ENCODE measurements around the gene ELF2.
"Not testable (repeated sequence)": the region's sequence is repeated elsewhere in the genome, so short reads cannot be mapped to it uniquely, and the experiment has no call there.

The ELF2 gene

DNA sequence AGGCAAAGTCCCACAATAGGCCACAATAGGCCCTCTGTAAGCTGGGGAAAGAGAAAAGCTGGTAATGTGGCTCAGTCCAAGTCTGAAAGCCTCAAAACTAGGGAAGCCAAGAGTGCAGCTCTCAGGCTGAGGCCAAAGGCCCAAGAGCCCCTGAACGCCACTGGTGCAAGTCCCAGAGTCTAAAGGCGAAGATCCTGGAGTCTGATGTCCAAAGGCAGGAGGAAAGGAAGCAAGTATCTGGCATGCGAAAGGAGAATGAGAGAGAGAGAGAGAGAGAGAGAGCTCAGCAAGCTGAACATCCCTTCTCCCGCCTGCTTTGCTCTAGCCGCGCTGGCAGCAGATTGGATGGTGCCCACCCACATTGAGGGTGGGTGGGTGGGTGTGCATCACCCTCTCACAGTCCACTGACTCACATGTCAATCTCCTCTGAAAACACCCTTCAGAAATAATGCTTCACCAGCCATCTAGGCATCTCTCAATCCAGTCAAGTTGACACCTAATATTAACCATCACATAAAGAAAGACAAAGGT lies 30.9 kb upstream of the ELF2 start:
- Histone ChIP-seq H3K9me3 (no peaks in the 10 kb centered on the region), H3K4me1 (ENCODE audit: control insufficient read depth in 1 of 2, insufficient read depth in 1 of 2, low read depth in 1 of 2, low read length in 1 of 2) (peaks cover 40 to 41% of the 10 kb centered on the region in 2 experiments), H3K4me3 (ENCODE audit: low read depth in 1 of 2, low read length in 1 of 2) (peak overlapping the region in 1 of 2 experiments; percentile 4), H3K36me3 (no peaks in the 10 kb centered on the region), H3K27ac (peak overlapping the region; percentile 94), H3K27me3 (no peaks in the 10 kb centered on the region)
- TF ChIP-seq, protein P1, sequence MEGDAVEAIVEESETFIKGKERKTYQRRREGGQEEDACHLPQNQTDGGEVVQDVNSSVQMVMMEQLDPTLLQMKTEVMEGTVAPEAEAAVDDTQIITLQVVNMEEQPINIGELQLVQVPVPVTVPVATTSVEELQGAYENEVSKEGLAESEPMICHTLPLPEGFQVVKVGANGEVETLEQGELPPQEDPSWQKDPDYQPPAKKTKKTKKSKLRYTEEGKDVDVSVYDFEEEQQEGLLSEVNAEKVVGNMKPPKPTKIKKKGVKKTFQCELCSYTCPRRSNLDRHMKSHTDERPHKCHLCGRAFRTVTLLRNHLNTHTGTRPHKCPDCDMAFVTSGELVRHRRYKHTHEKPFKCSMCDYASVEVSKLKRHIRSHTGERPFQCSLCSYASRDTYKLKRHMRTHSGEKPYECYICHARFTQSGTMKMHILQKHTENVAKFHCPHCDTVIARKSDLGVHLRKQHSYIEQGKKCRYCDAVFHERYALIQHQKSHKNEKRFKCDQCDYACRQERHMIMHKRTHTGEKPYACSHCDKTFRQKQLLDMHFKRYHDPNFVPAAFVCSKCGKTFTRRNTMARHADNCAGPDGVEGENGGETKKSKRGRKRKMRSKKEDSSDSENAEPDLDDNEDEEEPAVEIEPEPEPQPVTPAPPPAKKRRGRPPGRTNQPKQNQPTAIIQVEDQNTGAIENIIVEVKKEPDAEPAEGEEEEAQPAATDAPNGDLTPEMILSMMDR (IDR thresholded peaks at IDR 0.05): no peak

DNA sequence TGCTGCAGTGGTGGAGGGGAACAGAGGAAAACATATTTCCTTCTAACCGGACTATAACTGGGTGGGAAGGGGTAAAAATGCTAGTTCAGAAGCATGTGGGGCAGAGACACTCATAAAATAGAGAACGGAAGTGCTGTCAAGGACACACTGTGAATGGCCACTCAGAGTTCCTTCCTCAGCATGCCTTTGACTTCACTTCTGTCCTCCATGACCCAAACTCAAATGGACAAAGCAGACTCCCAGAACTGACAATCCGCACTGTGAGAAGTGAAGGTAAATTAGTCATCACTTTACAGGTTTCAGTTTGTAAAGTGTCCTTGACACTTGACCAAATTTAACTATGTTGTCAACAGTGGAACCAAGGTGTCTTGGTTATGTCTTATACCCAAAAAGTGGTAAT lies 30.2 kb upstream of the ELF2 start:
- peak overlapping the region; percentile 94 for H3K27ac ChIP-seq
- TF ChIP-seq, protein P1 (IDR thresholded peaks at IDR 0.05): no peak
- H3K4me3 ChIP-seq (ENCODE audit: low read depth in 1 of 2, low read length in 1 of 2): no peak overlapping the region
- H3K4me1 ChIP-seq (ENCODE audit: control insufficient read depth in 1 of 2, insufficient read depth in 1 of 2, low read depth in 1 of 2, low read length in 1 of 2): peaks cover 40 to 41% of the 10 kb centered on the region in 2 experiments
- no peaks in the 10 kb centered on the region for H3K9me3 ChIP-seq
- H3K36me3 ChIP-seq: no peaks in the 10 kb centered on the region
- H3K27me3 ChIP-seq: no peaks in the 10 kb centered on the region

DNA sequence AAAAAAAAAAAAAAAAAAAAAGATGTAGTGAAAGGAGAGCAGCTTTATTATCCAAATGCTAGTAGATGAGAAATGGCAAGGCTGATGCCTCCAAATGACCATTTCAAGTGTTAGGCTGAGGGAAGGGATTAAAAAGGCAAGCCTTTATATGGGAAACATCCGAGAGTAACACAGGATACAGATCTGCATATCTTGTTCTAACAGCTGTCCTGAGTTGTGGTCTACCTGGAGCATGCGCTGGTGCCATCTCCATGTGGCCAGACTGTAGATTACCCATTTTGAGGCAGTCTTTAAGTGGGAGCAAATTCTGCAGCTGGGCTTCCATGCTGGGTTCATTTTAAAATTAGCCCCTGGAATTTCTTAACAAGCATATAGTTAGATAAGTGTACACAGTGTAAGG lies 26.0 kb upstream of the ELF2 start:
- Histone ChIP-seq H3K36me3 (no peaks in the 10 kb centered on the region), H3K27me3 (no peaks in the 10 kb centered on the region), H3K4me1 (ENCODE audit: control insufficient read depth in 1 of 2, insufficient read depth in 1 of 2, low read depth in 1 of 2, low read length in 1 of 2) (peaks cover 14 to 15% of the 10 kb centered on the region in 2 experiments), H3K27ac (no peak overlapping the region), H3K9me3 (no peaks in the 10 kb centered on the region), H3K4me3 (ENCODE audit: low read depth in 1 of 2, low read length in 1 of 2) (no peak overlapping the region)
- TF ChIP-seq, protein P1 (IDR thresholded peaks at IDR 0.05): no peak

DNA sequence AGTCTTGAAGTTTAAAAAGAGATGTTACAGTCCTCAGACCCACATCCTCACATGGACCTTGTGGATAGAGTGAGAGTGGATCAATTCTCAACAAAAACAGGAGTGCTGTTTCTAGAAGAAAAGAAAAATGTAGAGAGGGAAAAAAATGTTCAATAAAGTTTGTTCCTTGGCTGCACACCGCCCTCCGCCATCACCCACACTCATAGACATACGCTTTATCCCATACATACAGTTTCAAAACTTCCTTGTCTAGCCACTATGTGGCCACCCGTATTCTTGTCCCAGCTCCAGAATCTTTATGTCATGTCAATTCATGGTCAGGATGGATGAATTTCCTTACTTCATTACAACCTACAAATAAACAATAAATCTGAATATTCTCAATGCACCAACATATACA lies 23.5 kb upstream of the ELF2 start:
- no peaks in the 10 kb centered on the region for H3K36me3 ChIP-seq
- H3K27me3 ChIP-seq: no peaks in the 10 kb centered on the region
- no peaks in the 10 kb centered on the region for H3K4me1 ChIP-seq (ENCODE audit: control insufficient read depth in 1 of 2, insufficient read depth in 1 of 2, low read depth in 1 of 2, low read length in 1 of 2)
- H3K4me3 ChIP-seq (ENCODE audit: low read depth in 1 of 2, low read length in 1 of 2): no peak overlapping the region
- TF ChIP-seq, protein P1 (IDR thresholded peaks at IDR 0.05): no peak
- H3K9me3 ChIP-seq: no peaks in the 10 kb centered on the region
- no peak overlapping the region for H3K27ac ChIP-seq

DNA sequence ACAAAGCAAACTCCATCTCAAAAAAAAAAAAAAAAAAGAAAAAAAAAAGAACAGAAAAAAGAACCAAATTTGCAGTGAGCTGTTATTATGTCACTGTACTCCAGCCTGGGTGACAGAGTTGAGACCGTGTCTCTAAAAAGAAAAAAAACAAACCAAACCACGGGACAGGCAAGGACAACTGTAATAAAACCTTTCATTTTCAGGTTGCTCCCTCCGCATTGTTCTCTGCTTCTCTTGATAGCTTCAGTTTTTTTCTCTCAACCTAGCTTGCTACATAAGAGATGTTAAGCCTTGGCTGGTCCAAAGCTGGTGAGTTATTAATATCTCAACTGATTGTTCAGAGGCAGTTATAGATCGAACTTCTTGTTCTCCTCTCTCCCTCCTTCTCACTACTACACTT lies 23.1 kb upstream of the ELF2 start:
- no peaks in the 10 kb centered on the region for H3K9me3 ChIP-seq
- no peaks in the 10 kb centered on the region for H3K27me3 ChIP-seq
- H3K4me1 ChIP-seq (ENCODE audit: control insufficient read depth in 1 of 2, insufficient read depth in 1 of 2, low read depth in 1 of 2, low read length in 1 of 2): no peaks in the 10 kb centered on the region
- no peak overlapping the region for H3K27ac ChIP-seq
- H3K4me3 ChIP-seq (ENCODE audit: low read depth in 1 of 2, low read length in 1 of 2): no peak overlapping the region
- TF ChIP-seq, protein P1 (IDR thresholded peaks at IDR 0.05): no peak
- no peaks in the 10 kb centered on the region for H3K36me3 ChIP-seq

DNA sequence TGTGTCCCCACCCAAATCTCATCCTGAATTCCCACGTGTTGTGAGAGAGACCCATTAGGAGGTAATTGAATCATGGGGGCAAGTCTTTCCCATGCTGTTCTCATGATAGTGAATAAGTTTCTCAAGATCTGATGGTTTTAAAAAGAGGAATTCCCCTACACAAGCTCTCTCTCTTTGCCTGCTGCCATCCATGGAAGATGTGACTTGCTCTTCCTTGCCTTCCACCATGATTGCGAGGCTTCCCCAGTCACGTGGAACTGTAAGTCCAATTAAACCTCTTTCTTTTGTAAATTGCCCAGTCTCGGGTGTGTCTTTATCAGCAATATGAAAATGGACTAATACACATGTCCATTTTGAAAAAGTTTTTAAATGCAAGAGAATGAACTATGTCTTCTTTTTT lies 20.2 kb upstream of the ELF2 start:
- not testable (repeated sequence) for H3K4me3 ChIP-seq (ENCODE audit: low read depth in 1 of 2, low read length in 1 of 2); H3K27ac ChIP-seq; H3K36me3 ChIP-seq; H3K27me3 ChIP-seq; H3K4me1 ChIP-seq (ENCODE audit: control insufficient read depth in 1 of 2, insufficient read depth in 1 of 2, low read depth in 1 of 2, low read length in 1 of 2); H3K9me3 ChIP-seq
